Measurements from ENCODE around the gene PPFIA3. TPM values are rescaled to one million over a fixed set of nuclear protein-coding genes. Genes with fewer than 3 reads are reported as not detected.

Gene PPFIA3
- polyA plus RNA-seq, 1 of the 3 experiments (the other 2 are of a cell fraction): 5.7 TPM

DNA sequence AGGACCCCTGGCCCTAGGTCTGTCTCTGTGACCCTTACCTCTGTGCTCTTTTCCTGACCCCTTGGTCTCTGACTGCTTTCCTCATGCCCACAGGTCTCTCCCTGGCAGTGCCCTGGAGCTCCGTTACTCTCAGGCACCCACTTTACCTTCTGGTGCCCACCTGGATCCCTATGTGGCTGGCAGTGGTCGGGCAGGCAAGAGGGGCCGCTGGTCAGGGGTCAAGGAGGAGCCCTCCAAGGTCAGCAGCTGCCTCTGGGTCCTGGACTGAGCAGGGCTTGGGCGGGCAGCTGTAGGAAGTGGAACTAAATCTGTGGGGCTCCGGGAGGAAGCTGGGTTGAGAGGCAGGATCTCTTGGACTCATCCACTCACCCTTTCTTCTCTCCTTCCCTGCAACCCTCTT is 16.3 kb downstream of the PPFIA3 start:
- WGBS (ENCODE audit: low lambda C conversion rate): 86% methylated on average over 5 of the region's 5 CpGs

DNA sequence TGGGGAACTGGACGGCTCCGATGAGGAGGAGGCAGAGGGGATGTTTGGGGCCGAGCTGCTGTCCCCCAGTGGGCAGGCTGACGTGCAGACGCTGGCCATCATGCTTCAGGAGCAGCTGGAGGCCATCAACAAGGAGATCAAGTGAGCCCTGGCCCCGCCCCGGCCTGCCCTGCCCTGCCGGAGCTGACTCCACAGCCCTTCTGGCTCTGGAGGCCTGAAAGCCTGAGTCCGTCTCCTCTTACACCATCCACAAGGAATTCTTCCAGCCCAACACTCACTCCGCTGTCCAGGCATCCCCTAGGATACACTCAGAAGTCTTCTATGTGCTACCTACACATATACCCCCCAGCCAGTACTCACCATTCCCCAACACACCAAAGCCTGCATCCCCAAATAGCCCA is 17.4 kb downstream of the PPFIA3 start:
- no peak for DNase-seq
- CTCF ChIA-PET: interaction anchor here (0.9 to 2.9 kb wide), 3 partner anchors 9 to 72 kb away, joined by 3 to 15 read pairs (median 6); partner anchors contain the start of gene LIN7B

More for the DNA sequence above, 16.3 kb downstream of the PPFIA3 start:
- H4K20me1 ChIP-seq (ENCODE audit: insufficient read depth): no peaks in the 10 kb centered on the region
- H3K79me2 ChIP-seq (ENCODE audit: insufficient read depth): no peaks in the 10 kb centered on the region
- H3K36me3 ChIP-seq (replicated peaks in 1 of 2; ENCODE audit: control insufficient read depth in 1 of 2, insufficient read depth in 2 of 2, low read length in 1 of 2): no peaks in the 10 kb centered on the region
- ChIA-PET CTCF (interaction anchor here (0.9 to 2.9 kb wide), 3 partner anchors 10 to 22 kb away, joined by 3 to 15 read pairs (median 6); partner anchors contain the start of gene LIN7B), POLR2A (no interaction called here)
- DNase-seq: no peak
- no peak overlapping the region for H3K27ac ChIP-seq (ENCODE audit: low read depth in 2 of 2, low read length in 1 of 2)
- no peak overlapping the region for H3K4me3 ChIP-seq (ENCODE audit: low read depth in 2 of 2, low read length in 1 of 2)
- H2AFZ ChIP-seq (ENCODE audit: low read depth): no peak overlapping the region
- no peaks in the 10 kb centered on the region for H3K27me3 ChIP-seq (ENCODE audit: insufficient read depth)
- H3F3A ChIP-seq (replicated peaks; ENCODE audit: insufficient read depth): no peaks in the 10 kb centered on the region
- H3K9me3 ChIP-seq: no peaks in the 10 kb centered on the region
- no peaks in the 10 kb centered on the region for H3K4me1 ChIP-seq (ENCODE audit: control insufficient read depth in 1 of 2, insufficient read depth in 2 of 2, low read depth in 1 of 2, low read length in 1 of 2)
- H3K9me2 ChIP-seq: no peaks in the 10 kb centered on the region
- H3K4me2 ChIP-seq: no peak overlapping the region
- H3K9ac ChIP-seq: no peak overlapping the region
- TF ChIP-seq, protein P1, sequence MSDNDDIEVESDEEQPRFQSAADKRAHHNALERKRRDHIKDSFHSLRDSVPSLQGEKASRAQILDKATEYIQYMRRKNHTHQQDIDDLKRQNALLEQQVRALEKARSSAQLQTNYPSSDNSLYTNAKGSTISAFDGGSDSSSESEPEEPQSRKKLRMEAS (IDR thresholded peaks at IDR 0.05; ENCODE audit: low read depth): no peak
- TF ChIP-seq SMC3 (IDR thresholded peaks at IDR 0.05; ENCODE audit: low read depth, low read length) (no peak), RCOR1 (IDR thresholded peaks at IDR 0.05; ENCODE audit: low read length) (no peak), FOXJ3 (CRISPR knock-in tag; IDR thresholded peaks at IDR 0.05) (no peak), SIN3A (IDR thresholded peaks at IDR 0.05; ENCODE audit: borderline replicate concordance, low read depth, low read length) (no peak), GABPA (IDR thresholded peaks at IDR 0.05; ENCODE audit: low read depth) (no peak), CHD2 (IDR thresholded peaks at IDR 0.05; ENCODE audit: low read length, partially characterized antibody) (no peak), RXRA (IDR thresholded peaks at IDR 0.05; ENCODE audit: borderline replicate concordance, low read depth) (no peak), FOSL2 (IDR thresholded peaks at IDR 0.05; ENCODE audit: borderline replicate concordance, low read depth) (no peak), RAD21 (IDR thresholded peaks at IDR 0.05; ENCODE audit: low read length) (no peak), MXI1 (IDR thresholded peaks at IDR 0.05; ENCODE audit: low read depth, low read length) (no peak)
- TF ChIP-seq, protein P2, sequence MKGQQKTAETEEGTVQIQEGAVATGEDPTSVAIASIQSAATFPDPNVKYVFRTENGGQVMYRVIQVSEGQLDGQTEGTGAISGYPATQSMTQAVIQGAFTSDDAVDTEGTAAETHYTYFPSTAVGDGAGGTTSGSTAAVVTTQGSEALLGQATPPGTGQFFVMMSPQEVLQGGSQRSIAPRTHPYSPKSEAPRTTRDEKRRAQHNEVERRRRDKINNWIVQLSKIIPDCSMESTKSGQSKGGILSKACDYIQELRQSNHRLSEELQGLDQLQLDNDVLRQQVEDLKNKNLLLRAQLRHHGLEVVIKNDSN (IDR thresholded peaks at IDR 0.05; ENCODE audit: borderline replicate concordance, low read depth): no peak
- TF ChIP-seq, protein P3, sequence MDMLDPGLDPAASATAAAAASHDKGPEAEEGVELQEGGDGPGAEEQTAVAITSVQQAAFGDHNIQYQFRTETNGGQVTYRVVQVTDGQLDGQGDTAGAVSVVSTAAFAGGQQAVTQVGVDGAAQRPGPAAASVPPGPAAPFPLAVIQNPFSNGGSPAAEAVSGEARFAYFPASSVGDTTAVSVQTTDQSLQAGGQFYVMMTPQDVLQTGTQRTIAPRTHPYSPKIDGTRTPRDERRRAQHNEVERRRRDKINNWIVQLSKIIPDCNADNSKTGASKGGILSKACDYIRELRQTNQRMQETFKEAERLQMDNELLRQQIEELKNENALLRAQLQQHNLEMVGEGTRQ (IDR thresholded peaks at IDR 0.05; ENCODE audit: borderline replicate concordance, low read depth, low read length): no peak
- TF ChIP-seq, protein P4, sequence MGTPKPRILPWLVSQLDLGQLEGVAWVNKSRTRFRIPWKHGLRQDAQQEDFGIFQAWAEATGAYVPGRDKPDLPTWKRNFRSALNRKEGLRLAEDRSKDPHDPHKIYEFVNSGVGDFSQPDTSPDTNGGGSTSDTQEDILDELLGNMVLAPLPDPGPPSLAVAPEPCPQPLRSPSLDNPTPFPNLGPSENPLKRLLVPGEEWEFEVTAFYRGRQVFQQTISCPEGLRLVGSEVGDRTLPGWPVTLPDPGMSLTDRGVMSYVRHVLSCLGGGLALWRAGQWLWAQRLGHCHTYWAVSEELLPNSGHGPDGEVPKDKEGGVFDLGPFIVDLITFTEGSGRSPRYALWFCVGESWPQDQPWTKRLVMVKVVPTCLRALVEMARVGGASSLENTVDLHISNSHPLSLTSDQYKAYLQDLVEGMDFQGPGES (IDR thresholded peaks at IDR 0.05; ENCODE audit: low read depth, low read length): no peak

More for the DNA sequence above, 17.4 kb downstream of the PPFIA3 start:
- H3K4me3 ChIP-seq (ENCODE audit: low read depth in 2 of 2, low read length in 1 of 2): no peak overlapping the region
- POLR2A ChIA-PET: no interaction called here
- no peak overlapping the region for H3K27ac ChIP-seq (ENCODE audit: low read depth in 2 of 2, low read length in 1 of 2)
- H3K27me3 ChIP-seq (ENCODE audit: insufficient read depth): no peaks in the 10 kb centered on the region
- H3K9me2 ChIP-seq: no peaks in the 10 kb centered on the region
- no peaks in the 10 kb centered on the region for H3K9me3 ChIP-seq
- 85% methylated on average over 7 of the region's 10 CpGs for WGBS (ENCODE audit: low lambda C conversion rate)
- H2AFZ ChIP-seq (ENCODE audit: low read depth): no peak overlapping the region
- H3K36me3 ChIP-seq (replicated peaks in 1 of 2; ENCODE audit: control insufficient read depth in 1 of 2, insufficient read depth in 2 of 2, low read length in 1 of 2): no peaks in the 10 kb centered on the region
- no peaks in the 10 kb centered on the region for H3K79me2 ChIP-seq (ENCODE audit: insufficient read depth)
- H3K4me2 ChIP-seq: no peak overlapping the region
- no peaks in the 10 kb centered on the region for H4K20me1 ChIP-seq (ENCODE audit: insufficient read depth)
- no peak overlapping the region for H3K9ac ChIP-seq
- H3K4me1 ChIP-seq (ENCODE audit: control insufficient read depth in 1 of 2, insufficient read depth in 2 of 2, low read depth in 1 of 2, low read length in 1 of 2): no peaks in the 10 kb centered on the region
- no peaks in the 10 kb centered on the region for H3F3A ChIP-seq (replicated peaks; ENCODE audit: insufficient read depth)
- TF ChIP-seq MEF2A (IDR thresholded peaks at IDR 0.05; ENCODE audit: borderline replicate concordance, low read depth) (no peak), TAF1 (IDR thresholded peaks at IDR 0.05; ENCODE audit: borderline replicate concordance, low read depth, low read length) (no peak), POLR2AphosphoS5 (IDR thresholded peaks at IDR 0.05; ENCODE audit: low read depth, low read length) (no peak), JUND (IDR thresholded peaks at IDR 0.05) (no peak), FOXM1 (IDR thresholded peaks at IDR 0.05; ENCODE audit: low read depth) (no peak)
- TF ChIP-seq, protein P5, sequence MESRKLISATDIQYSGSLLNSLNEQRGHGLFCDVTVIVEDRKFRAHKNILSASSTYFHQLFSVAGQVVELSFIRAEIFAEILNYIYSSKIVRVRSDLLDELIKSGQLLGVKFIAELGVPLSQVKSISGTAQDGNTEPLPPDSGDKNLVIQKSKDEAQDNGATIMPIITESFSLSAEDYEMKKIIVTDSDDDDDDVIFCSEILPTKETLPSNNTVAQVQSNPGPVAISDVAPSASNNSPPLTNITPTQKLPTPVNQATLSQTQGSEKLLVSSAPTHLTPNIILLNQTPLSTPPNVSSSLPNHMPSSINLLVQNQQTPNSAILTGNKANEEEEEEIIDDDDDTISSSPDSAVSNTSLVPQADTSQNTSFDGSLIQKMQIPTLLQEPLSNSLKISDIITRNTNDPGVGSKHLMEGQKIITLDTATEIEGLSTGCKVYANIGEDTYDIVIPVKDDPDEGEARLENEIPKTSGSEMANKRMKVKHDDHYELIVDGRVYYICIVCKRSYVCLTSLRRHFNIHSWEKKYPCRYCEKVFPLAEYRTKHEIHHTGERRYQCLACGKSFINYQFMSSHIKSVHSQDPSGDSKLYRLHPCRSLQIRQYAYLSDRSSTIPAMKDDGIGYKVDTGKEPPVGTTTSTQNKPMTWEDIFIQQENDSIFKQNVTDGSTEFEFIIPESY (IDR thresholded peaks at IDR 0.05; ENCODE audit: borderline replicate concordance, low read depth): no peak
